Keratinocyte (primary cell): ENCODE results near the gene MYL5. TPM values are rescaled to one million over a fixed set of nuclear protein-coding genes. Genes with fewer than 3 reads are reported as not detected.

Experiments
- DNase-seq: peaks from one replicate; pipeline ENCODE4 v3.0.0-alpha.2; 2011; ENCODE audit warnings: low read depth, missing footprints, low spot score
- FAIRE-seq: peaks from 2 replicates; lab custom pipeline; 2011; peaks lifted over from hg19 to GRCh38; lab: Jason Lieb, UNC
- H2AFZ ChIP-seq: 2 replicates; pipeline ENCODE4 v1.6.0; 2012; ENCODE audit warnings: low read length, control low read depth, inconsistent platforms; ENCODE audit not compliant: control insufficient read depth
- H3K27ac ChIP-seq: 2 replicates; pipeline ENCODE4 v1.5.1; 2011; ENCODE audit warnings: low read length; ENCODE audit not compliant: control insufficient read depth, insufficient read depth
- H3K27me3 ChIP-seq: 3 replicates; pipeline ENCODE4 v1.6.0; 2011; ENCODE audit warnings: low read length; ENCODE audit not compliant: control insufficient read depth, insufficient read depth; ENCODE audit errors: extremely low read depth
- H3K36me3 ChIP-seq, 2 experiments: 2 replicates in 1 of 2; 3 replicates in 1 of 2; pipeline ENCODE4 v1.5.1; 2011; ENCODE audit warnings: low read length in 2 of 2, mild to moderate bottlenecking in 1 of 2; ENCODE audit not compliant: control insufficient read depth in 2 of 2, insufficient read depth in 2 of 2; ENCODE audit errors: extremely low read depth in 1 of 2
- H3K4me1 ChIP-seq: 3 replicates; pipeline ENCODE4 v1.5.1; 2011; ENCODE audit warnings: low read length; ENCODE audit not compliant: control insufficient read depth, insufficient read depth; ENCODE audit errors: extremely low read depth
- H3K4me2 ChIP-seq: 3 replicates; pipeline ENCODE4 v1.6.0; 2011; ENCODE audit warnings: low read depth, low read length; ENCODE audit not compliant: control insufficient read depth, insufficient read depth; ENCODE audit errors: extremely low read depth
- H3K4me3 ChIP-seq, 3 experiments: fragments of 200-600 bp in 1 of 3; sonication (generic) in 1 of 3; 2 replicates in 2 of 3; 3 replicates in 1 of 3; pipeline ENCODE4 v1.5.1; 2011 to 2016; ENCODE audit warnings: low read length in 3 of 3, mild to moderate bottlenecking in 3 of 3, control low read depth in 2 of 3, inconsistent platforms in 1 of 3, low read depth in 1 of 3, mixed read lengths in 1 of 3, mixed run types in 1 of 3, moderate library complexity in 1 of 3; ENCODE audit not compliant: control insufficient read depth in 2 of 3, insufficient read depth in 2 of 3; ENCODE audit errors: extremely low read depth in 1 of 3
- H3K79me2 ChIP-seq: 2 replicates; pipeline ENCODE4 v1.6.0; 2012; ENCODE audit warnings: low read length; ENCODE audit not compliant: control insufficient read depth, insufficient read depth
- H3K9ac ChIP-seq: 3 replicates; pipeline ENCODE4 v1.6.0; 2011; ENCODE audit warnings: low read length; ENCODE audit not compliant: control insufficient read depth, insufficient read depth; ENCODE audit errors: extremely low read depth
- H3K9me1 ChIP-seq: 3 replicates; pipeline ENCODE4 v1.6.0; 2011; ENCODE audit warnings: low read length; ENCODE audit not compliant: control insufficient read depth, insufficient read depth; ENCODE audit errors: extremely low read depth
- H3K9me3 ChIP-seq: 2 replicates; pipeline ENCODE4 v1.5.1; 2012; ENCODE audit warnings: low read depth, low read length; ENCODE audit not compliant: control insufficient read depth
- H4K20me1 ChIP-seq: 3 replicates; pipeline ENCODE4 v1.6.0; 2011; ENCODE audit warnings: low read length; ENCODE audit not compliant: control insufficient read depth, insufficient read depth; ENCODE audit errors: extremely low read depth
- CTCF ChIP-seq, 3 experiments: IDR thresholded peaks in 1 of 3; conservative IDR thresholded peaks in 1 of 3; optimal IDR thresholded peaks in 1 of 3; 2 replicates in 2 of 3; 3 replicates in 1 of 3; pipeline versions ENCODE3 to v1.5.1; 2011; ENCODE audit warnings: low read length in 3 of 3, mild to moderate bottlenecking in 3 of 3, moderate library complexity in 2 of 3, control low read depth in 1 of 3, inconsistent platforms in 1 of 3; ENCODE audit not compliant: insufficient read depth in 2 of 3; ENCODE audit errors: extremely low read depth in 1 of 3
- EZH2 ChIP-seq: IDR thresholded peaks from one replicate; pipeline ENCODE4 v1.6.1; 2012; ENCODE audit warnings: inconsistent platforms, mild to moderate bottlenecking, low read length, moderate library complexity
- dilution Hi-C: fragments of 300-500 bp; cut with MboI; formaldehyde crosslinking; loops from one replicate; pipeline ENCODE4 v1.7.0; 2020; ENCODE audit warnings: low sequenced_read_pairs; ENCODE audit not compliant: extremely low pct_ligation_motif_present
- polyA plus RNA-seq, 5 experiments: library from polyadenylated mRNA; depleted of rRNA in 3 of 5; stranded (reverse) in 3 of 5; stranded (forward) in 1 of 5; unstranded in 1 of 5; fragments of >200 nt; gene quantifications; 1 replicate in 1 of 5; 2 replicates in 3 of 5; 3 replicates in 1 of 5; pipeline versions ENCODE4 v1.2.1 to v1.2.3, GENCODE V29; 2011 to 2012; ENCODE audit warnings: missing spikeins in 2 of 5, low read depth in 1 of 5, low replicate concordance in 1 of 5

The MYL5 gene
- polyA plus RNA-seq, 1 donor (not counting 4 experiments of a cell fraction or from before 2014, with no cell fraction given) = 8.0 TPM

DNA sequence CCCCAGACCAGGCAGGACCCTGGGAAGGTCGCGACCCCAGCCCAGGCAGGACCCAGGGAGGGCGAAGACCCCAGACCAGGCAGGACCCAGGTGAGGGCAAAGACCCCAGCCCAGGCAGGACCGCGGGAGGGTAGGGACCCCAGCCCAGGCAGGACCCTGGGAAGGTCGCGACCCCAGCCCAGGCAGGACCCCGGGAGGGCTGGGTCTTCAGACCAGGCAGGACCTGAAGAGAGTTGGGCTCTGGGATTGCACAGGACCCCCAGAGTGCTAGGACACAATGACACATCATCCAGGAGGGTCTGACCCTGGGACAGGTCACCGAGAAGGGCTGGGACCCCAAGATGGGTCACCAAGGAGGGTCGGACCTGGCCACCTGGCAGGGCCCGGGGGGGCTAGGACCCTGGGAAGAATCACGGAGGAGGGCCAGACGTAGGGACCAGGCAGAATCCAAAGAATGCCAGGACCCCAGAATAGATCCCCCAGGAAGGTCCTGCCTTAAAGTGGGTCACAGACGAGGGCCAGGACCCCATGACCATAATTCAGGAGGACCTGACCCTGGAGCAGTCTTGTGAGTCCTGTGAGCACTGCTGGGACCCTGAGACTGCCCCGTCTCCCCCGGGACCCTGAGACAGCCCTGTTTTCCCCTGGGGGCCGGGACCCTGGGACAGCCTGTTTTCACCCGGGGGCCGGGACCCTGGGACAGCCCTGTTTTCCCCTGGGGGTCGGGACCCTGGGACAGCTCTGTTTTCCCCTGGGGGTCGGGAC lies 32.7 kb downstream of the MYL5 start:
- Histone ChIP-seq H3K79me2 (peaks cover 48% of the 10 kb centered on the region), H3K4me2 (peak overlapping the region; percentile 71), H4K20me1 (no peaks in the 10 kb centered on the region), H3K4me1 (peaks cover 21% of the 10 kb centered on the region), H3K36me3 (peaks cover 5 to 6% of the 10 kb centered on the region in 2 experiments), H3K9ac (peak overlapping the region; percentile 97), H3K9me1 (peaks cover 4% of the 10 kb centered on the region), H3K9me3 (no peaks in the 10 kb centered on the region), H3K27ac (peak overlapping the region; percentile 20), H2AFZ (no peak overlapping the region), H3K27me3 (no peaks in the 10 kb centered on the region), H3K4me3 (peak overlapping the region; percentile 46 to 96 (median 59))
- TF ChIP-seq CTCF (optimal IDR thresholded peaks at IDR 0.05 in 1 of 3, IDR thresholded peaks at IDR 0.05 in 1 of 3, conservative IDR thresholded peaks at IDR 0.05 in 1 of 3; ENCODE audit: extremely low read depth in 1 of 3, insufficient read depth in 2 of 3, low read length in 3 of 3) (no peak), EZH2 (no peak)
- dilution Hi-C loops = no loop called here
- no peak for FAIRE-seq
- no peak for DNase-seq

GRCh38 chr4:707929-708630 lies 33.7 kb downstream of the MYL5 start:
- TF ChIP-seq EZH2 (no peak), CTCF (optimal IDR thresholded peaks at IDR 0.05 in 1 of 3, IDR thresholded peaks at IDR 0.05 in 1 of 3, conservative IDR thresholded peaks at IDR 0.05 in 1 of 3; ENCODE audit: extremely low read depth in 1 of 3, insufficient read depth in 2 of 3, low read length in 3 of 3) (no peak)
- Histone ChIP-seq H3K9me3 (no peaks in the 10 kb centered on the region), H3K9ac (no peak overlapping the region), H3K4me3 (no peak overlapping the region), H3K79me2 (peaks cover 57% of the 10 kb centered on the region), H3K4me1 (peaks cover 14% of the 10 kb centered on the region), H2AFZ (no peak overlapping the region), H3K27me3 (no peaks in the 10 kb centered on the region), H3K27ac (no peak overlapping the region), H4K20me1 (peaks cover under 1% of the 10 kb centered on the region), H3K36me3 (peaks cover 5 to 6% of the 10 kb centered on the region in 2 experiments), H3K4me2 (no peak overlapping the region), H3K9me1 (peaks cover 4% of the 10 kb centered on the region)
- dilution Hi-C loops = no loop called here
- FAIRE-seq (no peak), DNase-seq (no peak)
